MM.1S (cell line): ENCODE data around the gene COL6A3.

ENCODE experiments used
- DNase-seq: peaks from one replicate; pipeline ENCODE4 v3.0.0-alpha.2; 2015
- H2AFZ ChIP-seq: fragments of 300-600 bp; sonication (generic); 2 replicates; pipeline ENCODE4 v1.6.0; 2016; ENCODE audit warnings: antibody characterized with exemption, low read length
- H3F3A ChIP-seq: fragments of 300-600 bp; sonication (generic); 2 replicates; pipeline ENCODE4 v1.6.1; 2016; ENCODE audit warnings: mild to moderate bottlenecking, antibody characterized with exemption, low read length, moderate library complexity, mixed read lengths; ENCODE audit not compliant: insufficient read depth
- H3K27ac ChIP-seq: fragments of 300-600 bp; sonication (generic); 2 replicates; pipeline ENCODE4 v1.5.1; 2016; ENCODE audit warnings: mild to moderate bottlenecking, low read length
- H3K27me3 ChIP-seq: fragments of 300-600 bp; sonication (generic); replicated peaks from 2 replicates; pipeline ENCODE4 v1.6.0; 2016; ENCODE audit warnings: low read length; ENCODE audit not compliant: insufficient read depth
- H3K36me3 ChIP-seq: fragments of 300-600 bp; sonication (generic); replicated peaks from 2 replicates; pipeline ENCODE4 v1.6.1; 2016; ENCODE audit warnings: mild to moderate bottlenecking, low read length, mixed read lengths; ENCODE audit not compliant: insufficient read depth
- H3K4me1 ChIP-seq: fragments of 300-600 bp; sonication (generic); 2 replicates; pipeline ENCODE4 v1.6.1; 2016; ENCODE audit warnings: low read length, mixed read lengths
- H3K4me2 ChIP-seq: fragments of 300-600 bp; sonication (generic); 2 replicates; pipeline ENCODE4 v1.6.0; 2016; ENCODE audit warnings: low read depth, low read length
- H3K4me3 ChIP-seq: fragments of 300-600 bp; sonication (generic); 2 replicates; pipeline ENCODE4 v1.5.1; 2016; ENCODE audit warnings: low read length, mixed read lengths
- H3K79me2 ChIP-seq: fragments of 300-600 bp; sonication (generic); 2 replicates; pipeline ENCODE4 v1.6.1; 2016; ENCODE audit warnings: mixed run types, low read length, mixed read lengths
- H3K9ac ChIP-seq: fragments of 300-600 bp; sonication (generic); 2 replicates; pipeline ENCODE4 v1.6.1; 2016; ENCODE audit warnings: low read length, mixed read lengths
- H3K9me2 ChIP-seq: fragments of 300-600 bp; sonication (generic); replicated peaks from 2 replicates; pipeline ENCODE4 v1.6.1; 2016; ENCODE audit warnings: mild to moderate bottlenecking, low read length, mixed read lengths; ENCODE audit not compliant: insufficient read depth
- H3K9me3 ChIP-seq: fragments of 300-600 bp; sonication (generic); replicated peaks from 2 replicates; pipeline ENCODE4 v1.6.1; 2016; ENCODE audit warnings: mild to moderate bottlenecking, low read length, mixed read lengths; ENCODE audit not compliant: insufficient read depth
- H4K20me1 ChIP-seq: fragments of 300-600 bp; sonication (generic); 2 replicates; pipeline ENCODE4 v1.6.1; 2016; ENCODE audit warnings: mild to moderate bottlenecking, low read length, moderate library complexity, mixed read lengths; ENCODE audit not compliant: insufficient read depth
- CTCF ChIP-seq: fragments of 300-600 bp; sonication (generic); IDR thresholded peaks from 2 replicates; pipeline ENCODE4 v1.5.1; 2016; ENCODE audit warnings: antibody characterized with exemption, low read length, mixed read lengths
- EZH2 ChIP-seq: fragments of 300-600 bp; sonication (generic); optimal IDR thresholded peaks from 2 replicates; pipeline ENCODE3; 2017; ENCODE audit warnings: low read depth, mild to moderate bottlenecking, antibody characterized with exemption, low read length, mixed read lengths
- EZH2phosphoT487 ChIP-seq: fragments of 300-600 bp; sonication (generic); IDR thresholded peaks from 2 replicates; pipeline ENCODE4 v1.6.1; 2018; ENCODE audit warnings: antibody characterized with exemption, low read length

The COL6A3 gene

GRCh38 chr2:237434866-237435311 is 20.9 kb upstream of the COL6A3 start:
- no peak overlapping the region for H3K4me3 ChIP-seq
- no peaks in the 10 kb centered on the region for H3K79me2 ChIP-seq
- H3K9ac ChIP-seq, result no peak overlapping the region
- H3K9me2 ChIP-seq, result no peaks in the 10 kb centered on the region
- no peak overlapping the region for H3K27ac ChIP-seq
- H3K27me3 ChIP-seq, result peaks cover 41% of the 10 kb centered on the region
- H3K4me2 ChIP-seq, result peak overlapping the region; percentile 21; the same call in 1 of the 2 replicates
- peaks cover 15% of the 10 kb centered on the region for H3K4me1 ChIP-seq
- H2AFZ ChIP-seq, result no peak overlapping the region
- H3K36me3 ChIP-seq, result no peaks in the 10 kb centered on the region
- no peaks in the 10 kb centered on the region for H3F3A ChIP-seq
- no peak for TF ChIP-seq EZH2
- TF ChIP-seq EZH2phosphoT487, result no peak
- TF ChIP-seq CTCF, result no peak
- DNase-seq, result peak; percentile 64
- H3K9me3 ChIP-seq, result no peaks in the 10 kb centered on the region
- no peaks in the 10 kb centered on the region for H4K20me1 ChIP-seq

DNA sequence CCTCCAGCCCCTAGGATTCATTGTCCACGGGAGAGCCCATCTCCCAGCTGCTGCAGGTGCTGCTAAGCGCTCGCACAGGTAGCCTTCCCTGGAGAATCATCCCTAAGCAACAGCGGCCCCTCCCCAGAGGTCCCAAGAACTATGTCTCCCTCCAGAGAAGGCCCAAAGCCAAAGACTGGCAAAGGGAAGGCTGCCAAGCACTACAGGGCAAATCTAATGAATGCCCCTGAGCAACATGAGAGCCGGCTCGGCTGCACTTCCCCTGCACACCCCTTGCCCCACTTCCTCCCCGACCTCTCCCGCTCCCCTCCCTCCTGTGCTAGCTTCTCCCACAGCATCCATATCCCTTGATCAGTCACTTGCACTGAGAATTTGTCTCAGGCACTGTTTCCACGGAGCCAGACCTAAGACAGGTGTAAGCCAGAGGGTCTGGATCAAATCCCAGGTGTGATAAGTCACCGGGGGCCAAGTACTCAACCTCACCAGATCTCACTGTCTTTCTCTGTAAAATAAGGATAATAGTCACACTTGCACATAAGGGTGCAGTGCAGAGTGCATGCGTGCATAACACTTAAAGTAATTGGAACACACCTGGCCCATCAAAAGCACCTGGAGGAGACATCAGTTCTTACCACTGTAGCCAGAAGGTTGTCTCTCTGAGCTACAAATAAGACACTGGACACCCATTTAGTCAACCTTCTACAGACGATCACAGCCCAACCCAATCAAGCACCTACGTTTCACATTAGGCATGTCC is 20.1 kb upstream of the COL6A3 start:
- DNase-seq, result no peak
- H3K9me3 ChIP-seq, result no peaks in the 10 kb centered on the region
- H3K27me3 ChIP-seq, result peaks cover 41% of the 10 kb centered on the region
- no peak overlapping the region for H3K4me2 ChIP-seq
- no peak overlapping the region for H3K9ac ChIP-seq
- no peaks in the 10 kb centered on the region; the same call in 1 of the 2 replicates for H3F3A ChIP-seq
- H3K79me2 ChIP-seq, result no peaks in the 10 kb centered on the region
- TF ChIP-seq EZH2phosphoT487, result no peak
- TF ChIP-seq EZH2, result no peak
- TF ChIP-seq CTCF, result no peak
- no peak overlapping the region for H2AFZ ChIP-seq
- no peaks in the 10 kb centered on the region for H3K9me2 ChIP-seq
- peaks cover 21% of the 10 kb centered on the region for H3K4me1 ChIP-seq
- H3K27ac ChIP-seq, result no peak overlapping the region
- no peaks in the 10 kb centered on the region for H3K36me3 ChIP-seq
- no peaks in the 10 kb centered on the region for H4K20me1 ChIP-seq
- H3K4me3 ChIP-seq, result no peak overlapping the region

DNA sequence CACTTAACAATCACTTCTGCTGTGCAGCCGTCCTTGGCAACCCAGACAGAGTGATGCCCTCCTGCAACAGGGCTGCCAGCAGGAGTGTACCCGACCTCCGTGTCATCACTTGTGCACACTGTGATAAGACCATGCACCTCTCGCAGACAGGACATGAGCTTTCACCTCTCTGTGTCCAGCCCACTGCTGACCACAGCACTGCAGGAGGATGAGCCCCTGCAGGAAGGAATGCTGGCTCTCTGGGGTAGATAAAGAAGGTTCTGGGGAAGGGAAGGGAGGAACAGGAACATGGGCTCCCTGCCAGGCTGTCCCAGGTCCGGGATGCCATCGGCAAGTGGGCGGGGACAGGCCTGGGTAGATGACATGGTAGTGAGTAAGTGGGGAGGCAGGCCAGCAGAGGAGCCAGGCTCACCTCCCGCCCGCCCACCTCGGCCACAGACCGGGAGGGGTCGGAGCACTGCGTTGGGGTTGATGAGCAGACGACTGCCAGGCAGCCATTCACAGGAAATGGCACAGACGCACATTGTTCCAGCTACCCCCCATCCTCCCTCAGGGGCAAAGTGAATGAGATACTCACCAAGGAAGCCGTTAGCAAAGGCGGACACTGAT is 18.6 kb upstream of the COL6A3 start:
- Histone ChIP-seq H4K20me1 (no peaks in the 10 kb centered on the region), H3K4me2 (no peak overlapping the region), H3K79me2 (no peaks in the 10 kb centered on the region), H3K36me3 (no peaks in the 10 kb centered on the region), H2AFZ (no peak overlapping the region), H3K9me3 (no peaks in the 10 kb centered on the region), H3K9me2 (no peaks in the 10 kb centered on the region), H3K27ac (no peak overlapping the region), H3F3A (peaks cover 4% of the 10 kb centered on the region; the same call in 1 of the 2 replicates), H3K27me3 (peaks cover 41% of the 10 kb centered on the region), H3K9ac (no peak overlapping the region), H3K4me3 (no peak overlapping the region), H3K4me1 (peaks cover 36% of the 10 kb centered on the region)
- TF ChIP-seq EZH2 (no peak), EZH2phosphoT487 (no peak), CTCF (no peak)
- no peak for DNase-seq
